IMR-90 (cell line): ENCODE results near the gene SERPINA4. TPM values are rescaled to one million over a fixed set of nuclear protein-coding genes. Genes with fewer than 3 reads are reported as not detected.

Experiments used
- ATAC-seq: fragments of 200-7000 bp; cut with Tn5 transposase; 2 replicates; pipeline ENCODE4 v1.9.1; 2020; ENCODE audit warnings: low read depth, mild to moderate bottlenecking, moderate library complexity
- BruUV-seq: library from RNA; stranded (reverse); fragments of 400-500 nt; replicated peaks from 2 replicates; lab custom pipeline; 2021; lab: Mats Ljungman, UMichigan
- CTCF ChIA-PET: fragments of 300-600 bp; formaldehyde crosslinking; extraction: SDS; loops from one replicate; lab custom pipeline; 2021; ENCODE audit warnings: antibody characterized with exemption; lab: Yijun Ruan, JAX
- POLR2A ChIA-PET: fragments of 300-600 bp; sonication (Branson Sonifier 250); formaldehyde crosslinking; loops from one replicate; lab custom pipeline; 2022; ENCODE audit warnings: antibody characterized with exemption; ENCODE audit not compliant: unreplicated experiment; lab: Charles Lee
- DNase-seq: peaks from one replicate; pipeline ENCODE4 v3.0.0; 2013
- H2AFZ ChIP-seq: replicated peaks from 2 replicates; pipeline ENCODE3; 2013; ENCODE audit warnings: low read length, mild to moderate bottlenecking; ENCODE audit not compliant: poor library complexity
- H2AK5ac ChIP-seq: 2 replicates; pipeline ENCODE4 v1.6.1; 2013; ENCODE audit warnings: low read depth, low read length, inconsistent platforms
- H2AK9ac ChIP-seq: replicated peaks from 2 replicates; pipeline ENCODE3; 2013; ENCODE audit warnings: mild to moderate bottlenecking, low read depth, low read length, moderate library complexity; ENCODE audit not compliant: poor library complexity
- H2BK120ac ChIP-seq: 2 replicates; pipeline ENCODE4 v1.6.1; 2013; ENCODE audit warnings: low read depth, low read length, inconsistent platforms
- H2BK15ac ChIP-seq: 3 replicates; pipeline ENCODE4 v1.6.1; 2013; ENCODE audit warnings: low read depth, low read length, inconsistent platforms
- H2BK20ac ChIP-seq: 2 replicates; pipeline ENCODE4 v1.6.1; 2013; ENCODE audit warnings: low read depth, mild to moderate bottlenecking, inconsistent platforms, low read length, moderate library complexity
- H2BK5ac ChIP-seq: 2 replicates; pipeline ENCODE4 v1.6.1; 2013; ENCODE audit warnings: mild to moderate bottlenecking, low read depth, low read length, inconsistent platforms; ENCODE audit not compliant: poor library complexity, severe bottlenecking
- H3K14ac ChIP-seq: replicated peaks from 2 replicates; pipeline ENCODE4 v1.6.1; 2013; ENCODE audit warnings: low read depth, low read length, inconsistent platforms
- H3K18ac ChIP-seq: 2 replicates; pipeline ENCODE4 v1.6.1; 2013; ENCODE audit warnings: low read depth, low read length, control low read depth
- H3K23ac ChIP-seq: 2 replicates; pipeline ENCODE4 v1.6.1; 2013; ENCODE audit warnings: low read depth, low read length, inconsistent platforms
- H3K27ac ChIP-seq: 2 replicates; pipeline ENCODE4 v1.5.1; 2013; ENCODE audit warnings: mild to moderate bottlenecking, control low read depth, low read length; ENCODE audit not compliant: insufficient read depth
- H3K27me3 ChIP-seq: 2 replicates; pipeline ENCODE4 v1.6.1; 2013; ENCODE audit warnings: low read length; ENCODE audit not compliant: control insufficient read depth, insufficient read depth
- H3K36me3 ChIP-seq: 2 replicates; pipeline ENCODE4 v1.6.1; 2013; ENCODE audit warnings: low read length, mixed read lengths; ENCODE audit not compliant: control insufficient read depth, insufficient read depth
- H3K4ac ChIP-seq: 2 replicates; pipeline ENCODE4 v1.6.1; 2013; ENCODE audit warnings: low read depth, low read length, inconsistent platforms
- H3K4me1 ChIP-seq: 2 replicates; pipeline ENCODE4 v1.6.1; 2013; ENCODE audit warnings: low read length, mixed read lengths; ENCODE audit not compliant: control insufficient read depth, insufficient read depth
- H3K4me2 ChIP-seq: 2 replicates; pipeline ENCODE4 v1.6.1; 2013; ENCODE audit warnings: low read depth, mild to moderate bottlenecking, control low read depth, low read length, moderate library complexity
- H3K4me3 ChIP-seq: 2 replicates; pipeline ENCODE4 v1.5.1; 2013; ENCODE audit warnings: low read depth, mild to moderate bottlenecking, control low read depth, low read length, moderate library complexity; ENCODE audit not compliant: insufficient read depth
- H3K56ac ChIP-seq: 2 replicates; pipeline ENCODE4 v1.6.1; 2013; ENCODE audit warnings: low read length, inconsistent platforms; ENCODE audit not compliant: insufficient read depth; ENCODE audit errors: extremely low read depth
- H3K79me1 ChIP-seq, 2 experiments: 2 replicates each; pipeline ENCODE4 v1.6.1; 2013; ENCODE audit warnings: low read length in 2 of 2, inconsistent platforms in 1 of 2, low read depth in 1 of 2
- H3K9ac ChIP-seq: 2 replicates; pipeline ENCODE4 v1.6.1; 2013; ENCODE audit warnings: low read depth, low read length, control low read depth
- H3K9me1 ChIP-seq: 2 replicates; pipeline ENCODE4 v1.6.1; 2013; ENCODE audit warnings: low read length, inconsistent platforms; ENCODE audit not compliant: insufficient read depth
- H3K9me3 ChIP-seq: 2 replicates; pipeline ENCODE4 v1.6.1; 2013; ENCODE audit warnings: low read length; ENCODE audit not compliant: control insufficient read depth, insufficient read depth
- H4K20me1 ChIP-seq: 2 replicates; pipeline ENCODE4 v1.6.1; 2013; ENCODE audit warnings: low read length, inconsistent platforms; ENCODE audit not compliant: insufficient read depth
- H4K5ac ChIP-seq: 2 replicates; pipeline ENCODE4 v1.6.1; 2013; ENCODE audit warnings: mild to moderate bottlenecking, low read depth, low read length, control low read depth
- H4K8ac ChIP-seq, 2 experiments: 2 replicates each; pipeline ENCODE4 v1.6.1; 2013; ENCODE audit warnings: low read depth in 2 of 2, low read length in 2 of 2, control low read depth in 1 of 2, inconsistent platforms in 1 of 2
- H4K91ac ChIP-seq: 2 replicates; pipeline ENCODE4 v1.6.1; 2013; ENCODE audit warnings: low read depth, low read length, inconsistent platforms; ENCODE audit not compliant: insufficient read depth
- CEBPB ChIP-seq: IDR thresholded peaks from 2 replicates; pipeline ENCODE4 v1.6.1; 2012; ENCODE audit warnings: low read depth, low read length, improper control_type of control experiment
- FOS ChIP-seq: fragments of 150-350 bp; IDR thresholded peaks from 2 replicates; pipeline ENCODE4 v1.6.1; 2016; ENCODE audit warnings: low read depth, low read length
- MAFK ChIP-seq: IDR thresholded peaks from 2 replicates; pipeline ENCODE4 v1.6.1; 2012; ENCODE audit warnings: low read depth, low read length, improper control_type of control experiment
- MAZ ChIP-seq: IDR thresholded peaks from 2 replicates; pipeline ENCODE4 v1.6.1; 2012; ENCODE audit warnings: low read depth, mild to moderate bottlenecking, low read length, improper control_type of control experiment, moderate library complexity, borderline replicate concordance
- MXI1 ChIP-seq: IDR thresholded peaks from 2 replicates; pipeline ENCODE4 v1.6.1; 2012; ENCODE audit warnings: low read depth, mild to moderate bottlenecking, low read length, moderate library complexity, borderline replicate concordance
- RAD21 ChIP-seq: IDR thresholded peaks from 2 replicates; pipeline ENCODE4 v1.6.1; 2012; ENCODE audit warnings: low read length, improper control_type of control experiment
- RCOR1 ChIP-seq: IDR thresholded peaks from 2 replicates; pipeline ENCODE4 v1.6.1; 2012; ENCODE audit warnings: mild to moderate bottlenecking, low read length, improper control_type of control experiment; ENCODE audit not compliant: insufficient replicate concordance
- WGBS, 2 experiments: methylation state at CpG; one replicate each; pipeline versions ENCODE4 v1.1.5 to v1.1.7; 2013; ENCODE audit warnings: missing lambda C conversion rate in 2 of 2; ENCODE audit not compliant: insufficient read length in 1 of 2; ENCODE audit errors: extremely low coverage in 2 of 2; 5-methylcytosine and 5-hydroxymethylcytosine counted together
- dilution Hi-C: fragments of 300-500 bp; cut with HindIII; formaldehyde crosslinking; loops from one replicate; pipeline ENCODE4 v1.14.3; 2018; ENCODE audit warnings: low sequenced_read_pairs; ENCODE audit not compliant: unreplicated experiment
- in situ Hi-C: fragments of 300-500 bp; cut with MboI; formaldehyde crosslinking; loops from 3 replicates; pipeline ENCODE4 v1.14.3; 2019; ENCODE audit warnings: low sequenced_read_pairs, inconsistent platforms, mixed read lengths
- intact Hi-C: fragments of 100-400 bp; cut with micrococcal nuclease; formaldehyde crosslinking; loops from 2 replicates; pipeline ENCODE4 v1.10.0; 2022
- polyA plus RNA-seq, 3 experiments: library from polyadenylated mRNA; depleted of rRNA; stranded (reverse); fragments of >200 nt; gene quantifications; 2 replicates each; pipeline ENCODE4 v1.2.3, GENCODE V29; 2012; ENCODE audit warnings: low replicate concordance in 1 of 3
- total RNA-seq: library from RNA; depleted of rRNA; stranded (reverse); fragments of >200 nt; gene quantifications from 2 replicates; pipeline ENCODE4 v1.2.3, GENCODE V29; 2012

SERPINA4 gene
- total and polyA plus RNA-seq, 2 of the 4 experiments (the other 2 are of a cell fraction) = not detected

- DNase-seq = no peak
- POLR2A ChIA-PET = no interaction called here
These were observed 28.8 kb upstream of the SERPINA4 start for GRCh38 chr14:94532447-94532846.

More at GRCh38 chr14:94532447-94532846, 28.8 kb upstream of the SERPINA4 start:
- in situ Hi-C loops (no loop called here), dilution Hi-C loops (no loop called here), intact Hi-C loops (no loop called here)
- Histone ChIP-seq H2BK20ac (no peak overlapping the region), H3K9me3 (no peaks in the 10 kb centered on the region), H3K56ac (no peak overlapping the region; the same call in 1 of the 2 replicates), H3K14ac (no peak overlapping the region), H2AFZ (no peak overlapping the region), H3K4ac (no peak overlapping the region), H3K4me1 (no peaks in the 10 kb centered on the region), H2BK120ac (no peak overlapping the region), H3K9me1 (no peaks in the 10 kb centered on the region), H3K4me2 (no peak overlapping the region), H2AK5ac (no peak overlapping the region), H4K20me1 (no peaks in the 10 kb centered on the region), H3K4me3 (no peak overlapping the region), H2BK5ac (no peak overlapping the region), H3K9ac (no peak overlapping the region), H4K5ac (no peak overlapping the region), H3K18ac (no peak overlapping the region), H3K79me1 (no peaks in the 10 kb centered on the region), H3K27me3 (no peaks in the 10 kb centered on the region), H3K36me3 (no peaks in the 10 kb centered on the region), H4K8ac (no peak overlapping the region), H2BK15ac (no peak overlapping the region), H2AK9ac (no peak overlapping the region), H3K27ac (no peak overlapping the region), H3K23ac (no peak overlapping the region), H4K91ac (no peak overlapping the region)
- CTCF ChIA-PET = no interaction called here
- no peak for ATAC-seq
- TF ChIP-seq RCOR1 = no peak
- TF ChIP-seq CEBPB = no peak
- no peak for TF ChIP-seq FOS
- TF ChIP-seq RAD21 = no peak
- peak; percentile 57; the same call in 1 of the 2 replicates for TF ChIP-seq MAFK
- TF ChIP-seq MXI1 = no peak
- no peak for TF ChIP-seq MAZ
- BruUV-seq = no TSS peak
- no CpG with 5 or more reads among the region's 2 CpGs for WGBS, 2 experiments
